H1 (cell line): ENCODE measurements around the gene TP73. TPM values are rescaled to one million over a fixed set of nuclear protein-coding genes. Genes with fewer than 3 reads are reported as not detected.

ENCODE experiments used
- CTCF ChIA-PET: fragments of 300-600 bp; sonication (Branson Sonifier 250); formaldehyde crosslinking; loops from one replicate; lab custom pipeline; 2021; ENCODE audit not compliant: partially characterized antibody; lab: Charles Lee
- POLR2A ChIA-PET: fragments of 300-600 bp; sonication (Branson Sonifier 250); formaldehyde crosslinking; loops from one replicate; lab custom pipeline; 2021; ENCODE audit warnings: inconsistent platforms; ENCODE audit not compliant: partially characterized antibody; lab: Charles Lee
- DNase-seq, 2 experiments: peaks; one replicate each; pipeline versions ENCODE4 v3.0.0 to v3.0.0-alpha.2; 2010 to 2022; ENCODE audit warnings: low spot score in 2 of 2, low read depth in 1 of 2, mixed read lengths in 1 of 2
- FAIRE-seq: peaks from 2 replicates; lab custom pipeline; 2011; peaks lifted over from hg19 to GRCh38; lab: Jason Lieb, UNC
- H2AFZ ChIP-seq: 2 replicates; pipeline ENCODE4 v1.8.1; 2012; ENCODE audit warnings: low read length, inconsistent platforms
- H2AK5ac ChIP-seq: 2 replicates; pipeline ENCODE4 v1.6.1; 2013; ENCODE audit warnings: low read depth, low read length
- H2BK120ac ChIP-seq: replicated peaks from 2 replicates; pipeline ENCODE3; 2013; ENCODE audit warnings: low read depth, low read length, inconsistent platforms
- H2BK12ac ChIP-seq: 2 replicates; pipeline ENCODE4 v1.6.1; 2013; ENCODE audit warnings: low read depth, low read length
- H2BK15ac ChIP-seq: 2 replicates; pipeline ENCODE4 v1.6.1; 2013; ENCODE audit warnings: low read length
- H2BK20ac ChIP-seq: 2 replicates; pipeline ENCODE4 v1.6.1; 2013; ENCODE audit warnings: low read length
- H2BK5ac ChIP-seq: 2 replicates; pipeline ENCODE4 v1.6.1; 2013; ENCODE audit warnings: low read depth, low read length
- H3K14ac ChIP-seq: 2 replicates; pipeline ENCODE4 v1.6.1; 2013; ENCODE audit warnings: inconsistent platforms; ENCODE audit not compliant: insufficient read length
- H3K18ac ChIP-seq: 2 replicates; pipeline ENCODE4 v1.6.1; 2013; ENCODE audit warnings: low read length; ENCODE audit errors: extremely low read depth
- H3K23ac ChIP-seq: 2 replicates; pipeline ENCODE4 v1.6.1; 2013; ENCODE audit warnings: inconsistent platforms; ENCODE audit not compliant: insufficient read length
- H3K23me2 ChIP-seq: 2 replicates; pipeline ENCODE4 v1.6.1; 2013; ENCODE audit warnings: low read depth, low read length
- H3K27ac ChIP-seq: 2 replicates; pipeline ENCODE4 v1.6.1; 2011; ENCODE audit warnings: low read depth, low read length, inconsistent platforms
- H3K27me3 ChIP-seq, 4 experiments: replicated peaks in 1 of 4; 1 replicate in 1 of 4; 2 replicates in 3 of 4; pipeline versions ENCODE4 v1.6.1 to v1.8.1; 2011 to 2013; ENCODE audit warnings: low read length in 3 of 4, mild to moderate bottlenecking in 3 of 4, inconsistent platforms in 2 of 4, mixed read lengths in 2 of 4, moderate library complexity in 1 of 4; ENCODE audit not compliant: control insufficient read depth in 3 of 4, insufficient read depth in 3 of 4; ENCODE audit errors: extremely low read depth in 1 of 4
- H3K36me3 ChIP-seq, 4 experiments: 2 replicates each; pipeline versions ENCODE4 v1.6.1 to v1.8.1; 2011 to 2013; ENCODE audit warnings: mild to moderate bottlenecking in 4 of 4, low read length in 3 of 4, moderate library complexity in 2 of 4, control low read depth in 1 of 4, inconsistent platforms in 1 of 4; ENCODE audit not compliant: insufficient read depth in 4 of 4, control insufficient read depth in 2 of 4
- H3K4ac ChIP-seq: replicated peaks from 2 replicates; pipeline ENCODE3; 2013; ENCODE audit warnings: low read length, low read depth, mixed read lengths, inconsistent platforms; ENCODE audit not compliant: insufficient read length
- H3K4me1 ChIP-seq, 4 experiments: replicated peaks in 1 of 4; 1 replicate in 1 of 4; 2 replicates in 3 of 4; pipeline versions ENCODE4 v1.6.1 to v1.8.1; 2011 to 2013; ENCODE audit warnings: low read length in 3 of 4, inconsistent platforms in 2 of 4, mixed read lengths in 1 of 4; ENCODE audit not compliant: insufficient read depth in 4 of 4, control insufficient read depth in 3 of 4
- H3K4me2 ChIP-seq, 2 experiments: 2 replicates each; pipeline versions ENCODE4 v1.6.1 to v1.8.1; 2011 to 2013; ENCODE audit warnings: low read depth in 2 of 2, low read length in 2 of 2, control low read depth in 1 of 2, inconsistent platforms in 1 of 2, mild to moderate bottlenecking in 1 of 2; ENCODE audit not compliant: insufficient read depth in 1 of 2
- H3K4me3 ChIP-seq, 4 experiments: fragments of 200-600, 300-600 bp in 1 of 4; sonication (generic), shearing (Covaris generic), sonication (Bioruptor Twin) in 1 of 4; 2 replicates each; pipeline versions ENCODE4 v1.5.1 to v1.8.1; 2011 to 2016; ENCODE audit warnings: low read length in 4 of 4, low read depth in 3 of 4, control low read depth in 2 of 4, inconsistent platforms in 2 of 4, mild to moderate bottlenecking in 2 of 4, mixed read lengths in 1 of 4, moderate library complexity in 1 of 4; ENCODE audit not compliant: insufficient read depth in 2 of 4; ENCODE audit errors: extremely low read depth in 1 of 4
- H3K56ac ChIP-seq: replicated peaks from 2 replicates; pipeline ENCODE3; 2013; ENCODE audit warnings: low read depth, mild to moderate bottlenecking, mixed read lengths, low read length, inconsistent platforms; ENCODE audit not compliant: insufficient read length
- H3K79me1 ChIP-seq: 2 replicates; pipeline ENCODE4 v1.6.1; 2013; ENCODE audit warnings: low read depth, low read length, control low read depth
- H3K79me2 ChIP-seq, 2 experiments: 2 replicates each; pipeline versions ENCODE4 v1.6.1 to v1.8.1; 2012 to 2013; ENCODE audit warnings: low read length in 2 of 2, mild to moderate bottlenecking in 2 of 2, inconsistent platforms in 1 of 2; ENCODE audit not compliant: insufficient read depth in 2 of 2, control insufficient read depth in 1 of 2
- H3K9ac ChIP-seq, 4 experiments: replicated peaks in 1 of 4; 1 replicate in 1 of 4; 2 replicates in 3 of 4; pipeline versions ENCODE4 v1.6.1 to v1.8.1; 2011 to 2013; ENCODE audit warnings: low read depth in 3 of 4, low read length in 3 of 4, control low read depth in 2 of 4, mild to moderate bottlenecking in 2 of 4, moderate library complexity in 2 of 4, inconsistent platforms in 1 of 4; ENCODE audit errors: extremely low read depth in 1 of 4
- H3K9me3 ChIP-seq, 2 experiments: 2 replicates each; pipeline versions ENCODE4 v1.6.1 to v1.8.1; 2012 to 2013; ENCODE audit warnings: mild to moderate bottlenecking in 2 of 2, moderate library complexity in 2 of 2, control low read depth in 1 of 2, inconsistent platforms in 1 of 2, low read depth in 1 of 2, low read length in 1 of 2, mixed read lengths in 1 of 2; ENCODE audit not compliant: insufficient read depth in 2 of 2
- H4K20me1 ChIP-seq, 2 experiments: replicated peaks in 1 of 2; 2 replicates each; pipeline versions ENCODE3 to v1.8.1; 2011 to 2013; ENCODE audit warnings: inconsistent platforms in 2 of 2, low read length in 2 of 2, mild to moderate bottlenecking in 1 of 2; ENCODE audit not compliant: insufficient read depth in 2 of 2, control insufficient read depth in 1 of 2
- H4K5ac ChIP-seq: 2 replicates; pipeline ENCODE4 v1.6.1; 2013; ENCODE audit warnings: low read length, low read depth, mixed read lengths, inconsistent platforms; ENCODE audit not compliant: insufficient read length
- H4K8ac ChIP-seq: 2 replicates; pipeline ENCODE4 v1.8.0; 2013; ENCODE audit warnings: mild to moderate bottlenecking, moderate library complexity, low read length, inconsistent platforms; ENCODE audit not compliant: insufficient read depth; ENCODE audit errors: extremely low read depth
- H4K91ac ChIP-seq: replicated peaks from 2 replicates; pipeline ENCODE3; 2013; ENCODE audit warnings: low read length, mixed read lengths, inconsistent platforms; ENCODE audit not compliant: insufficient read length
- TCF12 ChIP-seq: IDR thresholded peaks from 2 replicates; pipeline ENCODE4 v1.6.1; 2011; ENCODE audit warnings: low read depth, mild to moderate bottlenecking, low read length
- WGBS, 2 experiments: shearing (Covaris generic) in 1 of 2; methylation state at CpG; one replicate each; pipeline versions ENCODE4 v1.1.6 to v1.1.7; 2013 to 2015; ENCODE audit warnings: low lambda C conversion rate in 2 of 2, mixed read lengths in 2 of 2, inconsistent platforms in 1 of 2, low coverage in 1 of 2, missing lambda C conversion rate in 1 of 2; ENCODE audit not compliant: insufficient replicate concordance in 2 of 2, insufficient coverage in 1 of 2, insufficient read length in 1 of 2; ENCODE audit errors: extremely low coverage in 1 of 2, missing lambda C conversion rate in 1 of 2; 5-methylcytosine and 5-hydroxymethylcytosine counted together
- polyA plus RNA-seq, 7 experiments: library from polyadenylated mRNA; depleted of rRNA in 3 of 7; stranded (reverse) in 5 of 7; unstranded in 2 of 7; fragments of >200 nt in 5 of 7; fragments of 200-250 nt in 2 of 7; gene quantifications; 1 replicate in 5 of 7; 2 replicates in 1 of 7; 4 replicates in 1 of 7; pipeline versions ENCODE4 v1.2.1 to v1.2.3, GENCODE V29; 2011 to 2013; ENCODE audit warnings: missing spikeins in 2 of 7, mixed read lengths in 2 of 7
- total RNA-seq: library from RNA; stranded (reverse); fragmentation: NEBNext Ultra II Directional; extraction: Animal tissue kit (Norgen Biotek cat#: 25700); gene quantifications from 2 replicates; pipeline ENCODE4 v1.2.1, GENCODE V29; 2021

The TP73 gene
- total and polyA plus RNA-seq, 2 of the 8 experiments (the other 6 are each of a cell fraction or from before 2014, with no cell fraction given) = 2.6 to 3.1 TPM

DNA sequence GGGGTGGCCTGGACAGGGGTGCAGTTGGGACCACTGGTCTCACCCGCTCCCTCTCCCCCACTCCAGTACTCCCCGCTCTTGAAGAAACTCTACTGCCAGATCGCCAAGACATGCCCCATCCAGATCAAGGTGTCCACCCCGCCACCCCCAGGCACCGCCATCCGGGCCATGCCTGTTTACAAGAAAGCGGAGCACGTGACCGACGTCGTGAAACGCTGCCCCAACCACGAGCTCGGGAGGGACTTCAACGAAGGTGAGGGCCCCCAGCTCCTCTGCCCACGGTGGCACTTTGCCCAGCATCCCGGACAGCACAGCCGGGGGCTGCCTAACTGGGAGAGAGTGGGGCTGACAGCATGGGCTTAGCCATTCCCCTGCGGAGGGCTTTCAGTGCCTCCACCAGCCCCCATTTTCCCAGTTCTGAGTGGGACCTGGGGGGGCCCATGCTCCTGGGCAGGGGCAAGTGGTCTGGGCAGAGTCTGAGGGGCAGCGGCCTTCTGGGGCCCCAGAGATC, 69.7 kb downstream of the TP73 start:
- Histone ChIP-seq H4K5ac (no peak overlapping the region), H2AFZ (no peak overlapping the region)
- TF ChIP-seq TCF12 = no peak
- TF ChIP-seq, all 59 proteins: peak for 0
- no peak overlapping the region for H4K91ac ChIP-seq
- no peak overlapping the region for H3K18ac ChIP-seq
- no peak overlapping the region for H3K4me3 ChIP-seq
- POLR2A ChIA-PET = interaction anchor here (1.2 to 1.9 kb wide), 2 partner anchors 16 to 23 kb away, joined by 4 to 5 read pairs; no protein-coding TSS in a partner anchor
- FAIRE-seq (no peak), DNase-seq (no peak)
- H2AK5ac ChIP-seq = no peak overlapping the region
- 81% methylated on average over 20 of the region's 20 CpGs; no CpG with 5 or more reads in 1 of the 2 experiments for WGBS, 2 experiments
- H3K4me2 ChIP-seq = no peak overlapping the region
- H4K8ac ChIP-seq = no peak overlapping the region
- no peaks in the 10 kb centered on the region for H3K79me1 ChIP-seq
- no peak overlapping the region for H3K27ac ChIP-seq
- no peaks in the 10 kb centered on the region for H3K79me2 ChIP-seq
- no peak overlapping the region for H3K9ac ChIP-seq
- no peak overlapping the region for H3K14ac ChIP-seq
- CTCF ChIA-PET = interaction anchor here (0.9 to 3.1 kb wide), 8 partner anchors 9 to 263 kb away, joined by 3 to 11 read pairs (median 8); no protein-coding TSS in a partner anchor
- H3K4ac ChIP-seq = no peak overlapping the region
- no peak overlapping the region for H3K23ac ChIP-seq
- no peak overlapping the region for H2BK20ac ChIP-seq
- H3K27me3 ChIP-seq = no peaks in the 10 kb centered on the region; a peak in 1 of 7 replicates
- no peak overlapping the region for H2BK12ac ChIP-seq
- peaks cover 0 to 5% of the 10 kb centered on the region in 2 experiments for H4K20me1 ChIP-seq
- H2BK15ac ChIP-seq = no peak overlapping the region
- peaks cover 15% of the 10 kb centered on the region; the same call in 1 of the 2 replicates for H3K23me2 ChIP-seq
- no peak overlapping the region for H2BK5ac ChIP-seq
- no peaks in the 10 kb centered on the region for H3K9me3 ChIP-seq
- H2BK120ac ChIP-seq = no peak overlapping the region
- no peaks in the 10 kb centered on the region for H3K36me3 ChIP-seq
- peaks cover 0 to 16% (median 8%) of the 10 kb centered on the region in 4 experiments; a peak in 5 of 7 replicates for H3K4me1 ChIP-seq
- no peak overlapping the region for H3K56ac ChIP-seq
